Measurements from ENCODE around the gene TBC1D8. TPM values are rescaled to one million over a fixed set of nuclear protein-coding genes. Genes with fewer than 3 reads are reported as not detected.

The TBC1D8 gene
- polyA plus RNA-seq, 3 donors, result 26.6 to 30.8 (median 27.0) TPM

DNA sequence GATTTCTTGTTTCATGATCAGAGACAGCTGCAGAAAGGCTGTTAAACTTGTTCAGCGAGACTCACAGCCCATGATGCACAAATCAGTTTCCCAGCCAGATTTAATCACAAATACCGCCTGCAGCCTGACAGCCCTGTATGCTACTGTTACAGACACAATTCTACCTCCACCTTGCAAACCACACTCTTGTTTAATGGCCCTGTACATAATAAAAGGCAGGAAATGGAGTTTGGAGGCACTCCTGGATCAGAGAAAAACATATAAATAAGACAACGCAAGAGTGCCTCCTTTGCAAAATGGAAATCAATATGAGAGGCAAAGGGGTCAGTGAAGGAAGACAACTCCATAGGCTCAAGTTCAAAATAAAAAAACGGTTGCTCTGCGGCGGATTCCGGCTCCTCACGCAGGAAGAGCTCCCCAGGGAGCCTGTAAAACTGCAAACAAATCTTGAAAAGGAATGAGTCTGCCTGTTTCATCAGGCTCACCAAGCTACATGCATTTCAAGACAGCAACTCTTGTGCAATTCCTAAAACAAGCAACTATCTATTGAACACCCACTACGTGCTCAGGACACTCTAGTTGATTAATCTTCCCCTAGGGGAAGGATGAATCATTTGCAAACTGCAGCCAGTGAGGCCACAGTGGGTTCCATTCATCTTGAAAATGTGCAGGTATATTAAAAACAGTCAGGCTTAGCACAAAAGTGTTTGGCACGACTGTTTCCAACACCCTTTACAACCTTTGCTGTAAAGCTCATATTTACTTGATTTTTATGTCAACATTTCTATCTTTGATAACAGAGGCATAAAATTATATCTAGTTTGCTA lies 37.5 kb downstream of the TBC1D8 start:
- no peak for DNase-seq (ENCODE audit: low read depth in 3 of 3, low spot score in 2 of 3)

DNA sequence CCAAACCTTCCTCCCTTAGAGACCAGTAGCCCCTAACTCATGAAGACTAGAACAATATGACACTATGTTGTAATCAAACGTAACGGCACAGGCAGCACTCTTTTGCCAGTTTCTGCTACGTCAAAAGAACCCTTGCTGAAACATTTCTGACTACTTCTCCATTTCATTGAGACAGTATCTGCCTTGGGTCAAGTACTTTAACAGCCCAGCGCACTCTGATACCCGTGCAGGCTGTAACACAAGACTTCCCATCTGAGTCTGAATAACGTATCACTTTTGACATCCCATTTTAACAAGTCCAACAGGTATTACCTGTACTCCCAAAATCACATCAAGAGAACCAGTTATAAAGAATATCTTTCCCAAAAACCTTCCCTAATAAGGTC lies 38.4 kb downstream of the TBC1D8 start:
- no peak for DNase-seq (ENCODE audit: low read depth in 3 of 3, low spot score in 2 of 3)

DNA sequence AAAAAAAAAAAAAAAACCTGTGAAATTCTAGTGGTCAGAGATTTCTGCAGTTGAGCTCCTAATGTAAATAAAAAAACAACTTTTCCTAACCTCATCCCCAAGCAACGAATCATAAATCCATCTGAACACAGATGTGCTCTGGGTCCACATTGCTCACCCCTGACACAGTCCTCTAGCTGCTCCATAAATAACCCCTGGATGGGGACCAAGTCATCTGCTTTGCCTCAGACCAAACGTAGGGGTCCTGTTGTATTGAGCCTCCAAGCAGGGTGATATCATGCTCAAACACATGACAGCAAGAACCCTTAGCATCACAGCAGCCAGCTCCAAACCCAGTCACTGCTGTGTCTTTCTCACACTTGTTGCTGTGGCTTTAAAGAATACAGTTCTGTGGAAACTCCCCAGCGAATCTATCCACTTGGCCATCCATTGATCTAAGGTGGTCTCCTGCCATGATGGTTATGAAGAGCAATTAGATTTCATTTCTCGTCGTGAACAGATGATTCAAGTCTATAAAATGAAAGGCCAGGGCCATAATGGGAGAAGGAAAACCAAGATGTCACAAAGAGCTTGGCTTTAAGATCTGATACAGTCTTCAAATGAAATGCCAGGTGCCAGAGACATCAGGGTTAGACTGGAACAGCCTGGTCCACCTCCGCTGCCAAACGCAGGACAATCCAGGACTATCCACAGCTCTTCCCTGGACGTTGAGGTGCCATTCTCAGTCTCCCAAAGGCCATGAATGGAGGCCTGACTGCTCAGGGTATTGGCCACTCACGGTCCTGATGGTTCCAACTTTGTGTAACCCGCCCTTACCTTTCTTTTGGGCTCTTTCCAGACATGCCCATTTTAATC lies 39.0 kb downstream of the TBC1D8 start:
- DNase-seq (ENCODE audit: low read depth in 3 of 3, low spot score in 2 of 3), result no peak

DNA sequence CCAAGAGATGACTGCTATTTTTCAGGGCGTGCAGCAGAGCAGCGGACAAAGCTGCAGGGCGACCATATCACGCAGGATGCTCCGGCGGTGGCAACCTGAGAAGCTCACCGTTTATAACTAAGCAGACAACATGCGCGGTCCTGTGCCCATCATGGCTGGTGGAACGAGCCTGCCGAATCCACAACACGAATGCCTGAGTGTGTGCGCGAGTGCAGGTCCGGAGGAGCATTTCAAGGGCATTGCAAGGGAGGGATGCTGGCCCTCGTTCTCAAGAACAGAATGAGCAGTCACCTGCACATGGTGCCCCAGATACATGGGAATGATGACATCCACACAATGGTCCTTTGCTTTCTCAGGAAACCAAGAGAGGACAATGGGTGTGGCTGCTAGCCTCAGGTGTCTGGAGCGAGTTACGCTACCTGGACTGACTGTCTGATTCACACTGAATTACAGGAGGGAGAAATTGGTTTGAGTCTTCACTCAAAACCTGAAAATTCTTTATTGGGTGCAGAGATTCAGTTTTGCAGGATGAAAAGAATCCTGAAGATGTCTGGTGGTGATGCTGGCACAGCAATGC lies 39.8 kb downstream of the TBC1D8 start:
- no peak for DNase-seq (ENCODE audit: low read depth in 3 of 3, low spot score in 2 of 3)

DNA sequence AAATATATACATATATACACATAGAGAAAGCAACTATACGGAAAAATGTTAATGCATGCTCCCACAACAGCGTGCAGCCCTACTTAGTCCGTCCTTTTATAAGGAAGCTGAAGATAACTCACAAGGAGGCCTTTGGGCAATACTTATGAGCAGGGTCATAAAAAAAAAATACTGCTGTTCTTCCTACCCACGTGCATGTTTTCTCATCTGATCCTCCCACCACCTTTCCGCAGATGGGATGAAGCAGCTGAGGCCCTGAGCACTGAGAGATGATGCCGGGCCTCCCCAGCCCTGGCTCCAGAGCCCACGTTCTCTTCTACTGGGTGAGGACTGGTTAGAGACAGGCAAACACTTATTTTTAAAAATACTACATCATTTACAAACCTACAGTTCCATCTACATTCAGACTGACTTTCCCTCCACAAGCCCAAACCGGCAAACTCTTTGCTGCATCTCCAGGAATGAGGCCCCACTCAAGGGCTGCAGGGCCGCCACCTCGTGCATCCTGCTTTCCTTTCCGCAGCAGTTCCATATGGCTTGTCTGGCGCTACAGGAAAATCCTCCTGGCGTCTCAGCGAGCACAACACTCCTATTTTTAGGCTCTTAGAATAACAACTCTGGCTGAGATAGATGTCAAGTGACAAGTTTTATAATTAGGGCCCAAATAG lies 41.6 kb downstream of the TBC1D8 start:
- no peak for DNase-seq (ENCODE audit: low read depth in 3 of 3, low spot score in 2 of 3)

DNA sequence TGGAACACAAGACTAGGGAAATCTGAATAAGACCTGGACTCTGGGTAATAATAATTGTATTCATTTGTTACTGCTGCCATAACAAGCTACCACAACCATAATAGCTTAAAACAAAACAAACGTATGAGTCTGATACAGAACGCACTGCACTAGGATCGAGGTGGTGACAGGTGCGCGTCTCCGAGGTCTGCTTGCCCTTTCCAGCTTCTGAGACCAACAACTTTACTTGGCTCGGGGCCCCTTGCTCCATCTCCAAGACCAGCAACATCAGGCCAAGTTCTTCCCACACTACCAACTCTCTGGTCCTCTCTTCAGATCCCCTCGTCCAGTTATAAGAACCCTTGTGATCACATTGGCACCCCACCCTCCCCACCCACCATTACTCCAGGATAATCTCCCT lies 42.8 kb downstream of the TBC1D8 start:
- DNase-seq (ENCODE audit: low read depth in 3 of 3, low spot score in 2 of 3), result no peak

DNA sequence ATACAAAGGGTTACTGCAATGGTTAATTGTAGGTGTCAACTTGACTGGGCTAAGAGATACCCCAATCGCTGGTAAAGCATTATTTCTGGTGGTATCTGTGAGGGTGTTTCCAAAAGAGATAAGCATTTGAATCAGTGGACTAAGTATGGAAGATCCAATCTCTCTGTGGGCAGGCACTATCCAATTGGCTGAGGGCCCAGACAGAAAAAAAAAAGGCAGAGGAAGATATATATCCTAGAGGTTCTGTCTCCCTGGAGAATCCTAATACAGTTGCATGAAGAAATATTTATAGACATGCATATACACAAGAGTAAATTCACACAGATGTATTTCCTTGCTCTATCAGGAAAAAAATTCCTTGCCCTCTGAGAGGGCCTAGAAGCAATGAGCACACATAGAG lies 43.9 kb downstream of the TBC1D8 start:
- no peak for DNase-seq (ENCODE audit: low read depth in 3 of 3, low spot score in 2 of 3)

DNA sequence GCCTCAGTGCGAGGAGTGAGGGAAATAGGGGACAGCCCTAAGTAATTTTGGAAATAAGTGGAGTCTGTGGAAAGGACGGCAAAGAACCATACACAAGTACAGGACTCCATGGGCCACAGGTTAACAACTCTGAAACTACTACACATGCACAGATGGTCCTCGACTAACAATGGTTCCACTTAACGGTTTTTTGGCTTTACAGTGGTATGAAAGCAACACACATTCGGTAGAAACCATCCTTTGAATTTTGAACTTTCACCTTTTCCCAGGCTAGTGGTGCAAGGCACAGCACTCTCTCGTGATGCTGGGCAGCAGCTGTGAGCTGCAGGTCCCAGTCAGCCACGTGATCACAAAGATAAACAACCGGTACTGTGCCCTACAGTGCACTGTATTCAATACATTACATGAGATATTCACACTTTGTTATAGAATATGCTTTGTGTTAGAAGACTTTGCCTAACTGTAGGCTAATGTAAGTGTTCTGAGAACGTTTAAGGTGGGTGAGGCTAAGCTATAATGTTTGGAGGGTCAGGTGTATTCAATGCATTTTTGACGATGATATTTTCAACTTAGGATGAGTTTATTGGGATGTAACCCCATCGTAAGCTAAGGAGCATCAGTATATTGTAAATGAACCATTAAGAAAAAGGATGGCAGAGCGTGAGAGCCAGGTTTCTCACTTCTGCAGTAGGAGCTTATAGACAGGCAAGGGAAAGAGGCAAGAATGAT lies 44.6 kb downstream of the TBC1D8 start:
- no peak for DNase-seq (ENCODE audit: low read depth in 3 of 3, low spot score in 2 of 3)

DNA sequence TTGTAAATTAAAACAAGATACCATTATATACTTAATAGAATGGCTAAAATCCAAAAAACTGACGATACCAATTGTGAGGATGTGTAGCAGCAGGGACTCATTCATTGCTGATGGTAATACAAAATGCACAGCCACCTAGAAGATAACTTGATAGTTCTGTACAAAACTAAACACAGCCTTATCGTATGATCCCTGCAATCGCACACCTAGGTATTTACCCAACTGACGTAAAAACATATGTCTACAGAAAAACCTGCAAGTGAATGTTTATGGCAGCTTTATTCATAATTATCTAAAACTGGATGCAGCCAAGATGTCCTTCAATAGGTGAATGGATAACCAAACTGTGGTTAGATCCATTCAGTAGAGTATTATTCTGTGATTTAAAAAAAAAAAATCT lies 45.5 kb downstream of the TBC1D8 start:
- DNase-seq (ENCODE audit: low read depth in 3 of 3, low spot score in 2 of 3), result no peak

DNA sequence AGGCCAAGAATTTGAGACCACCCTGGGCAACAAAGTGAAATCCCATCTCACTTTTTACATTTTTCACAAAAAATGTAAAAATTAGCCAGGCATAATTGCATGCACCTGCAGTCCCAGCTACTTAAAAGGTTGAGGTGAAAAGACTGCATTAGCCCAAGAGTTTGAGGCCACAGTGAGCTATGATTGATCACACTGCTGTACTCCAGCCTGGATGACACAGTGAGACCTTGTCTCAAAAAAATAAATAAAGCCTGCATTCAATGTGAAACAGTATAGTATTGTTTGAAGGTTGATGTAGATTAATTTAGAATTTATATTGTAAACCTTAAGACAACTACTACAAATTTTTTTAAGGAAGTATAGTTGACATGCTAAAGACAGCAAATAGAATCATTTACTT lies 53.5 kb downstream of the TBC1D8 start:
- no peak for DNase-seq (ENCODE audit: low read depth in 3 of 3, low spot score in 2 of 3)

DNA sequence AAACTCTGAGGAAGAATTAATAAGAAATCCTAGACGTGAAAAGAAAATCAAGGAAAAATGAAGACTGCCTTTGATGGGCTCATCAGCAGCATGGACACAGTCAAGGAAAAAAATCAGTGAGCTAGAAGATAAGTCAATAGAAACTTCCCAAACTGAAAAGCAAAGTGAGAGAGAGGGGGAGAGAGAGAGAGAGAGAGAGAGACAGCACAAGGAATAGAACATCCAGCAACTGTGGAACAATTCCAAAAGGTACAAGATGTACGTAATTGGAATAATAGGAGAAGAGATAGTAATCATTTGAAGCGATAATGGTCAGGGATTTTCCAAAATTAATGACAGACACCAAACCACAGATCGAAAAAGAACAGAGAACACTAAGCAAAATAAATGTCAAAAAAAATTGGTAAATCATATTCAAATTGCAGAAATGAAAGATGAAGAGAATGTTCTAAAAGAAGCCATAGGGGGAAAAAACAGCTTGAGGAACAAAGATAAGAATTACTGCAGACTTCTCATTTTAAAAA lies 54.5 kb downstream of the TBC1D8 start:
- DNase-seq (ENCODE audit: low read depth in 3 of 3, low spot score in 2 of 3), result no peak

DNA sequence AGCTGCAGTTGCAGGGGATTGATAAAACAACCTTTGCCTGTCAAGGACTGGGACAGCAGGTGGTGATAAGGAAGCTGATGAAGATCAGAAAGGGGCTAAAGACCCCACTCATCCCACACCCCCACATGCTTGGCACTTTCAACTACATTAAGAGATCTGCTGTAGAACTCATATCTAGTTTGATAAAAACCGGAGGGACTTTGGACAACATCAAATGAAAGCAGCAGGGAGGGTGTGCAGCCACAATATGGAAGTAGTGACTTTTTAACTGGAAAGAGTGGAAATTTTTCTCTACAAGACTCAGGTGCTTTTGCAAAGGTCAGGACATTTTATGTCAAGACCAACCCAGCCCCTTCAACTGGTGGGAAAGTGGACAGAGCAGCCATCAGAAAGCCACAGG lies 56.8 kb downstream of the TBC1D8 start:
- no peak for DNase-seq (ENCODE audit: low read depth in 3 of 3, low spot score in 2 of 3)

DNA sequence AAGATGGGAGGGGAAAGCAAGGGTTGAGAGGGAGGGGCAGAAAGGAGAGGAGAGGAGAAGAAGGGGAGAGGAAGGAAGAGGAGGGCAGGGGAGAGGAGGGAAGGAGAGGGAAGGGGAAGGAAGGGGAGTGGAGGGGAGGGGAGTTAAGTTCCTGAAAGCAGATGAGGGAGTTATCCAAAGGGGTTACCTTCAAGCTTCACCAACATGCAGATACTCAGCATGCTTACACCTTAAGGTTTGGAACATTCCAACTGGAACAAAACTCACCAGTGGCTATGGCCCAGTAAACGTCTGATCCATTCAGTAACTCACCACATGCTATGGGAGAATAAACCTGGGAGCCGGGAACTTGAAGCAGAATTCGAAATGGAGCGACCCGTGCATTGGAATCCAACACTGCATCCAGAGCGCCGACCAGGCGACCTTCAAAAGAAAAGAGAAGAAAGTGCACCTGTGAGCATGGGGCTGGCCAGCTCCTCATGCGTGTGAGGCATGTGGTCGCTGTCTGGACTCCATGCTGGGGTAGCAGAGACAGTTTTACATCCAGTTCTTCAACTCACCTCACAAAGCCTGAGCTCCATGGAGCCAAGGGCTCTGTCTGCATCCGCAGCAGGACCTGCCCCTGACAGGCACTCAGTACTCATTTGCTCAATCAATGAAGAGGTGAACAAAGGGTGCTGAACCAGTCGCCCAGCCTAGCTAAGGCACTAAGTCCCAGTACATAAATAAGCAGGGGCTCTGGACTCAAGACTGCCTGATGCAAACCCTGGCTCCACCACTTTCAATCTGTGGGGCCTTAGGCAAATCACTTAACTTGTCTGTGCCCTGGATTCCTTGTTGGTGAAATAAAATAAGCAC lies 61.0 kb downstream of the TBC1D8 start:
- no peak for DNase-seq (ENCODE audit: low read depth in 3 of 3, low spot score in 2 of 3)

DNA sequence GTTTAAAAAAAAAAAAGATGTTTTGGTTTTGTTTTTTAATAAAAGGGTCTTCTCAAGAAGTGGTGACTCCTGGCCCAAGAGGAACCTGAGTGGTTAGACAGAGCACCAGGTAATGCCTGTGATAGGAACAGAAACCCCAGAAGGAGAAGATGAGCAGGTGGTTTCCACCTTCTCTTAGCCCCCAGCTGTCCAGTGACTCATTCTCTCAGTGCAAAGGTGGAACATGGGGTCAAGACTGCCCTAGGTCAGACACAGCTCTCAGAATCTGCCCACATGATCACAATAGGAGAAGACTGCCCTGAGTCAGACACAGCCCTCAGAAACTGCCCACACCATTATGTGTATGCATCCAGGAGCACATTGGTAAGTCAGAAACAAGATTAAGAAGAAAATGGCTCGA lies 61.8 kb downstream of the TBC1D8 start:
- DNase-seq (ENCODE audit: low read depth in 3 of 3, low spot score in 2 of 3), result no peak

DNA sequence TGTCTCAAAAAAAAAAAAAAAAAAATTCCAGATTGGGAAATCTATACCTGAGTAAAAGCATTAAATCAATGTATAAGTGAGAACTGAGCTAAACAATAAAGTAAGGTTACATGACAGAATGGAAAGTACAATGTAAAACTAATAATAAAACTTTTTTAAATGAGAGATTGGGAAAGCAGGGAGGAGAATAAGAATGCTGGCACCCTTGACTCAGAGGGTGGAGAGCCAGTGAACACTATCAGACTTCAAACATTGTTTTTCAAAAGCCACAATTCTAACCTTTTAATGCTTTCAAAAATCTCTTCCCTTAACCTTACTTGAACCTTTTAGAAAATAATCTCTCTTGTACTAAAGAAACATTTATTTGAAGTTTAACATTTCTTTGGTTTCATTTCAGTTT lies 63.5 kb downstream of the TBC1D8 start:
- no peak for DNase-seq (ENCODE audit: low read depth in 3 of 3, low spot score in 2 of 3)

DNA sequence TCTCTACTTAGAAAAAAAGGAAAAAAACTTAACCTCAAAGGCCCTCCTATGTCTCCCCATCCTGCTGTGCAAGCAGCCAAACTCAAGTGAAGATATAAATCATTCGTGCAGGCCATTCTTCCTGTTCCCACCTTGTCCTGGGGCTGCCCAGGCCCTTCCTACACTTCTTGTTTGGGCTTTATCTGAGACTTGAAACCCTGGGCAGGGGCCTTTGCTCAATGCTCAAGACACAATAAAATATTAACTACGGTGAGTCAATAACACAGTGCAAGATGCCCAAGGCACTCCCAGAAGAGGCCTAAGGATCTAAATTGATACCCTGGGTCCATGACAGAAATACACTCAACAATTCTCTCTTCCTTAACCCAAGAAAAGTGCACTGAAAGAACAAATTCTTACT lies 67.6 kb downstream of the TBC1D8 start:
- DNase-seq (ENCODE audit: low read depth in 3 of 3, low spot score in 2 of 3), result no peak

DNA sequence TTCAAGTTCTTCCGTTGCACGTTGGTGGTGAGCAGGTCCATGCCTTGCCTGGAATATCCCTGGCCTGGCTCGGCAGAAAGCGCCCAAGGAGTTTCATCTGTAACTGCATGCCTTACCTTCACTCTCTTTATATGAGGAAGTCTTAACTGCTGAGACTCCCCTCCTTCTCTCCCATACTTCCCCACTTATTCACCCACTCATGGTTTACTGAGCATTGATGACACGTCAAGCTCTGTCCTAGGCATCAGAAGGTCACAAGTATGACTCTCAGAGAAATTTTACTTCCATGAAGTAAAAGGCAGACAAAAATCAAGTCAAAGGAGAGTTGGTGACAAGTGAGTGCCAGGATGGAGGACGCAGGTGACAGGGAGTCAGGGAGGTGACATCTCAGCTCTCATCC lies 68.2 kb downstream of the TBC1D8 start:
- no peak for DNase-seq (ENCODE audit: low read depth in 3 of 3, low spot score in 2 of 3)

DNA sequence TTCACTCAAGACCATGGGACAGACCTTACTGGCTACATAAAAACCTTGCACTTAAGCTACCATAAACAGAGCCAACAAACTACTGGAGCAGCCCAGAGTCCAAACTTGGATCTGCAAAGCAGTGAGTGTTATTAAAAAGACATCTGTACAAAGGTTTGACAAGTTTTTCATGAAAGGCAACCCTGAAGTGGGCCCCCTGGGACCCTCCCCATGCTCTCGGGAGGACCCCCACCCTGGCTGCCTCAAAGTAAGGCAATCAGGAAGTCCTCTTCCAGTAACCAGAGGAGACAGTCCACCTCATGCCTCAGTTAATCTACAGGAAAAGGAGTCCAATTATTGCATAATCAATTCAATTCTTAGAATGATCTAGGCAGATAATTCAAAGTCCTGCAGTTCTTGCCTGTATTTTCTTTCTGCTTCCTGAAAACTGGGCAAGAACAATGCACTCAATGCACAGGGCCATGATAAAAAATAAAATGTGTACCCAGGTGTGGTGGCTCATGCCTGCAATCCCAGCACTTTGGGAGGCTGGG lies 69.7 kb downstream of the TBC1D8 start:
- DNase-seq (ENCODE audit: low read depth in 3 of 3, low spot score in 2 of 3), result no peak

Measured in right renal cortex interstitium (tissue), 3 donors.